ENCODE results near the gene SCGB1D4. TPM values are rescaled to one million over a fixed set of nuclear protein-coding genes. Genes with fewer than 3 reads are reported as not detected.

The SCGB1D4 gene
- polyA plus RNA-seq, 1 donor from 2014 or later: not detected

DNA sequence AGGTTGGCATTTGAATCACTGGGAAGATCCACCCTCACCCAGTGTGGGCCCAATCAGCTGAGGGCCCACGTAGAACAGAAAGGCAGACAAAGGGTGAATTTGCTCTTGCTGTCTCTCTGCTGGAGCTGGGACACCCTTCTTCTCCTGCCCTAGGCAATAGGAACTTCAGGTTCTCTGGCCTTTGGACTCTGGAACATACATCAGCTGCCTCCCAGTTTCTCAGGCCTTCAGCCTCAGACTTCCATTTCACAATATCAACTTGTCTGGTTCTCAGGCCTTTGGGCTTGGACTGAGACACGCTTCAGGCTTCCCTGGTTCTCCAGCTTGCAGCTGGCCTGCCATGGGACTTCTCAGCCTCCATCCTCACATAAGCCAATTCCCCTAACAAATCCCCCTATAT is 23.6 kb upstream of the SCGB1D4 start:
- no peak overlapping the region for H3K27ac ChIP-seq (ENCODE audit: low read length)
- no peaks in the 10 kb centered on the region for H3F3A ChIP-seq (ENCODE audit: insufficient read depth, low read length, poor library complexity, severe bottlenecking)
- no peaks in the 10 kb centered on the region for H3K9me2 ChIP-seq (ENCODE audit: insufficient read depth, low read length)
- H2AFZ ChIP-seq (ENCODE audit: low read depth, low read length): no peak overlapping the region
- H3K9ac ChIP-seq (ENCODE audit: low read length): no peak overlapping the region
- H3K79me2 ChIP-seq (replicated peaks; ENCODE audit: insufficient read depth, low read length): no peaks in the 10 kb centered on the region
- no peak overlapping the region for H3K4me3 ChIP-seq (ENCODE audit: low read length)
- H3K9me3 ChIP-seq (ENCODE audit: low read length): no peaks in the 10 kb centered on the region
- no peaks in the 10 kb centered on the region for H3K36me3 ChIP-seq (ENCODE audit: insufficient read depth, low read length)
- H3K4me2 ChIP-seq (ENCODE audit: low read length): no peak overlapping the region
- TF ChIP-seq, protein P1, sequence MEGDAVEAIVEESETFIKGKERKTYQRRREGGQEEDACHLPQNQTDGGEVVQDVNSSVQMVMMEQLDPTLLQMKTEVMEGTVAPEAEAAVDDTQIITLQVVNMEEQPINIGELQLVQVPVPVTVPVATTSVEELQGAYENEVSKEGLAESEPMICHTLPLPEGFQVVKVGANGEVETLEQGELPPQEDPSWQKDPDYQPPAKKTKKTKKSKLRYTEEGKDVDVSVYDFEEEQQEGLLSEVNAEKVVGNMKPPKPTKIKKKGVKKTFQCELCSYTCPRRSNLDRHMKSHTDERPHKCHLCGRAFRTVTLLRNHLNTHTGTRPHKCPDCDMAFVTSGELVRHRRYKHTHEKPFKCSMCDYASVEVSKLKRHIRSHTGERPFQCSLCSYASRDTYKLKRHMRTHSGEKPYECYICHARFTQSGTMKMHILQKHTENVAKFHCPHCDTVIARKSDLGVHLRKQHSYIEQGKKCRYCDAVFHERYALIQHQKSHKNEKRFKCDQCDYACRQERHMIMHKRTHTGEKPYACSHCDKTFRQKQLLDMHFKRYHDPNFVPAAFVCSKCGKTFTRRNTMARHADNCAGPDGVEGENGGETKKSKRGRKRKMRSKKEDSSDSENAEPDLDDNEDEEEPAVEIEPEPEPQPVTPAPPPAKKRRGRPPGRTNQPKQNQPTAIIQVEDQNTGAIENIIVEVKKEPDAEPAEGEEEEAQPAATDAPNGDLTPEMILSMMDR (IDR thresholded peaks at IDR 0.05; ENCODE audit: poor library complexity, severe bottlenecking): no peak
- TF ChIP-seq EZH2 (IDR thresholded peaks at IDR 0.05; ENCODE audit: borderline replicate concordance, insufficient read depth, low read length, poor library complexity, severe bottlenecking): no peak
- no peak for TF ChIP-seq TAF1 (IDR thresholded peaks at IDR 0.05; ENCODE audit: low read depth)
- no peak for TF ChIP-seq POLR2AphosphoS5 (IDR thresholded peaks at IDR 0.05)
- TF ChIP-seq, protein P2, sequence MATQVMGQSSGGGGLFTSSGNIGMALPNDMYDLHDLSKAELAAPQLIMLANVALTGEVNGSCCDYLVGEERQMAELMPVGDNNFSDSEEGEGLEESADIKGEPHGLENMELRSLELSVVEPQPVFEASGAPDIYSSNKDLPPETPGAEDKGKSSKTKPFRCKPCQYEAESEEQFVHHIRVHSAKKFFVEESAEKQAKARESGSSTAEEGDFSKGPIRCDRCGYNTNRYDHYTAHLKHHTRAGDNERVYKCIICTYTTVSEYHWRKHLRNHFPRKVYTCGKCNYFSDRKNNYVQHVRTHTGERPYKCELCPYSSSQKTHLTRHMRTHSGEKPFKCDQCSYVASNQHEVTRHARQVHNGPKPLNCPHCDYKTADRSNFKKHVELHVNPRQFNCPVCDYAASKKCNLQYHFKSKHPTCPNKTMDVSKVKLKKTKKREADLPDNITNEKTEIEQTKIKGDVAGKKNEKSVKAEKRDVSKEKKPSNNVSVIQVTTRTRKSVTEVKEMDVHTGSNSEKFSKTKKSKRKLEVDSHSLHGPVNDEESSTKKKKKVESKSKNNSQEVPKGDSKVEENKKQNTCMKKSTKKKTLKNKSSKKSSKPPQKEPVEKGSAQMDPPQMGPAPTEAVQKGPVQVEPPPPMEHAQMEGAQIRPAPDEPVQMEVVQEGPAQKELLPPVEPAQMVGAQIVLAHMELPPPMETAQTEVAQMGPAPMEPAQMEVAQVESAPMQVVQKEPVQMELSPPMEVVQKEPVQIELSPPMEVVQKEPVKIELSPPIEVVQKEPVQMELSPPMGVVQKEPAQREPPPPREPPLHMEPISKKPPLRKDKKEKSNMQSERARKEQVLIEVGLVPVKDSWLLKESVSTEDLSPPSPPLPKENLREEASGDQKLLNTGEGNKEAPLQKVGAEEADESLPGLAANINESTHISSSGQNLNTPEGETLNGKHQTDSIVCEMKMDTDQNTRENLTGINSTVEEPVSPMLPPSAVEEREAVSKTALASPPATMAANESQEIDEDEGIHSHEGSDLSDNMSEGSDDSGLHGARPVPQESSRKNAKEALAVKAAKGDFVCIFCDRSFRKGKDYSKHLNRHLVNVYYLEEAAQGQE (IDR thresholded peaks at IDR 0.05; ENCODE audit: borderline replicate concordance): no peak
- TF ChIP-seq EP300 (conservative IDR thresholded peaks at IDR 0.05; ENCODE audit: poor library complexity, severe bottlenecking): no peak
- no peak for TF ChIP-seq SMC3 (conservative IDR thresholded peaks at IDR 0.05; ENCODE audit: poor library complexity)
- no peak for TF ChIP-seq RAD21 (conservative IDR thresholded peaks at IDR 0.05)
- no peak for TF ChIP-seq MXI1 (conservative IDR thresholded peaks at IDR 0.05; ENCODE audit: poor library complexity, severe bottlenecking)
- no peaks in the 10 kb centered on the region for H3K27me3 ChIP-seq (ENCODE audit: insufficient read depth, low read depth, low read length)
- H4K20me1 ChIP-seq (ENCODE audit: insufficient read depth): no peaks in the 10 kb centered on the region

DNA sequence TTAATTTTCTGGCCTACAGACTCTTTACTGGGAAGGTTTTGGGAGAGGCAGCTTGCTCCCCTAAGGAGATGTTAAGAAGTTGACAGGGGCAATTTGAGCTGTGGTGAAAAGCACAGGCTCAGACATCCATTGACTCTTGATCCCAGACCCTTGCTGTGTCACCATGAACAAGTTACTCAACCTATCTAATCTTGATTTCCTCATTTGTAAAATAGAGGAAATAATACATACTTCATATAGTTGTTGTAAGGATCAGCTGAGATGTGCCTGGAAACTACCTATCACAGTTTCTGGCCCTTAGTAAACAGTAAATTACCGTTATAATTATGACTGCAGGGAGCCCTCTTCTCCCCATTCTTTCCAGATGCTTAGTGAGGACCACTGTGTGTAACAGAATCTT is 16.6 kb upstream of the SCGB1D4 start:
- no peaks in the 10 kb centered on the region for H3K9me2 ChIP-seq (ENCODE audit: insufficient read depth, low read length)
- H3K27ac ChIP-seq (ENCODE audit: low read length): no peak overlapping the region
- no peaks in the 10 kb centered on the region for H3K36me3 ChIP-seq (ENCODE audit: insufficient read depth, low read length)
- H3K79me2 ChIP-seq (replicated peaks; ENCODE audit: insufficient read depth, low read length): no peaks in the 10 kb centered on the region
- no peaks in the 10 kb centered on the region for H3F3A ChIP-seq (ENCODE audit: insufficient read depth, low read length, poor library complexity, severe bottlenecking)
- no peak overlapping the region for H2AFZ ChIP-seq (ENCODE audit: low read depth, low read length)
- H3K27me3 ChIP-seq (ENCODE audit: insufficient read depth, low read depth, low read length): no peaks in the 10 kb centered on the region
- no peak overlapping the region for H3K4me3 ChIP-seq (ENCODE audit: low read length)
- TF ChIP-seq TAF1 (IDR thresholded peaks at IDR 0.05; ENCODE audit: low read depth): no peak
- no peak for TF ChIP-seq EZH2 (IDR thresholded peaks at IDR 0.05; ENCODE audit: borderline replicate concordance, insufficient read depth, low read length, poor library complexity, severe bottlenecking)
- TF ChIP-seq MXI1 (conservative IDR thresholded peaks at IDR 0.05; ENCODE audit: poor library complexity, severe bottlenecking): no peak
- TF ChIP-seq, protein P2 (IDR thresholded peaks at IDR 0.05; ENCODE audit: borderline replicate concordance): no peak
- no peak for TF ChIP-seq POLR2AphosphoS5 (IDR thresholded peaks at IDR 0.05)
- no peaks in the 10 kb centered on the region for H3K9me3 ChIP-seq (ENCODE audit: low read length)
- no peak overlapping the region for H3K4me2 ChIP-seq (ENCODE audit: low read length)
- H3K9ac ChIP-seq (ENCODE audit: low read length): no peak overlapping the region
- H4K20me1 ChIP-seq (ENCODE audit: insufficient read depth): no peaks in the 10 kb centered on the region

Measured in neural cell (in vitro differentiated cells).